ENCODE measurements around the gene CNTN4.

CNTN4 gene

GRCh38 chr3:3080309-3080708 is 981.6 kb downstream of the CNTN4 start:
- no peak for DNase-seq

- DNase-seq = no peak
Measured at GRCh38 chr3:3081381-3082233, 982.9 kb downstream of the CNTN4 start.

- DNase-seq = no peak
Measured at GRCh38 chr3:3082234-3082924, 983.7 kb downstream of the CNTN4 start.

- DNase-seq = no peak
Measured at GRCh38 chr3:3084890-3085289, 986.2 kb downstream of the CNTN4 start.

- DNase-seq = no peak
Measured at GRCh38 chr3:3085782-3086181, 987.1 kb downstream of the CNTN4 start.

GRCh38 chr3:3086239-3086638 is 987.6 kb downstream of the CNTN4 start:
- no peak for DNase-seq

- no peak for DNase-seq
Measured at GRCh38 chr3:3087279-3087678, 988.6 kb downstream of the CNTN4 start.

GRCh38 chr3:3087716-3088465 is 989.2 kb downstream of the CNTN4 start:
- DNase-seq = no peak

GRCh38 chr3:3089017-3089416 is 990.4 kb downstream of the CNTN4 start:
- DNase-seq = no peak

GRCh38 chr3:3097958-3098357 is 999.3 kb downstream of the CNTN4 start:
- no peak for DNase-seq

- no peak for DNase-seq
Measured at GRCh38 chr3:3101660-3102458, 1003.2 kb downstream of the CNTN4 start.

- DNase-seq = no peak
Measured at GRCh38 chr3:3102751-3103150, 1004.1 kb downstream of the CNTN4 start.

GRCh38 chr3:3105246-3105645 is 1006.6 kb downstream of the CNTN4 start:
- DNase-seq = no peak

- no peak for DNase-seq
Measured at GRCh38 chr3:3105815-3106214, 1007.1 kb downstream of the CNTN4 start.

- no peak for DNase-seq
Measured at GRCh38 chr3:3107181-3107580, 1008.5 kb downstream of the CNTN4 start.

Measured in fibroblast of upper back skin (primary cell).